Measurements from ENCODE around the gene ROR2.

- no peak for TF ChIP-seq CTCF (IDR thresholded peaks at IDR 0.05)
- no peak for TF ChIP-seq POLR2A (IDR thresholded peaks at IDR 0.05)
- TF ChIP-seq POLR2AphosphoS5 (IDR thresholded peaks at IDR 0.05), result no peak
These were observed 269.9 kb downstream of the ROR2 start for GRCh38 chr9:91680106-91680505.
